Esophagus muscularis mucosa (tissue), 4 donors: ENCODE results near the gene RHPN2.

Source experiments
- CTCF ChIP-seq, 3 experiments: fragments of 200-600 bp in 2 of 3; fragments of 450-650 bp in 1 of 3; sonication (generic) in 2 of 3; IDR thresholded peaks; one replicate each; pipeline ENCODE4 v1.5.1; 2017 to 2019; ENCODE audit warnings: antibody characterized with exemption in 3 of 3, mild to moderate bottlenecking in 2 of 3, moderate library complexity in 1 of 3
- EP300 ChIP-seq: sonication (generic); formaldehyde crosslinking; IDR thresholded peaks from one replicate; pipeline ENCODE4 v1.6.1; 2017; ENCODE audit warnings: antibody characterized with exemption
- POLR2A ChIP-seq: fragments of 450-650 bp; IDR thresholded peaks from one replicate; pipeline ENCODE4 v1.6.1; 2017; ENCODE audit warnings: antibody characterized with exemption, moderate library complexity, mild to moderate bottlenecking, low read depth
- POLR2AphosphoS5 ChIP-seq, 2 donors: sonication (generic); formaldehyde crosslinking; IDR thresholded peaks; one replicate each; pipeline ENCODE4 v1.6.1; 2017; ENCODE audit warnings: antibody characterized with exemption in 2 of 2

GRCh38 chr19:33054623-33055022, 10.1 kb downstream of the RHPN2 start:
- no peak for TF ChIP-seq POLR2A
- no peak for TF ChIP-seq CTCF (IDR thresholded peaks at IDR 0.05)
- no peak for TF ChIP-seq POLR2AphosphoS5 (IDR thresholded peaks at IDR 0.05)
- no peak for TF ChIP-seq EP300
